ENCODE measurements around the gene CCDC180.
"Not testable (repeated sequence)": the region's sequence is repeated elsewhere in the genome, so short reads cannot be mapped to it uniquely, and the experiment has no call there.

- not testable (repeated sequence) for TF ChIP-seq POLR2A, CTCF (IDR thresholded peaks at IDR 0.05)
Measured at GRCh38 chr9:97335622-97336021, 28.2 kb downstream of the CCDC180 start.
